B cell (primary cell): ENCODE measurements around the gene ALX3.

ENCODE experiments used
- CTCF ChIP-seq: fragments of 200-600 bp; IDR thresholded peaks from one replicate; pipeline ENCODE4 v1.8.0; 2022; ENCODE audit warnings: antibody characterized with exemption, mild to moderate bottlenecking
- EZH2 ChIP-seq: IDR thresholded peaks from 2 replicates; pipeline ENCODE4 v1.6.1; 2012; ENCODE audit warnings: borderline replicate concordance, low read depth, mild to moderate bottlenecking, moderate library complexity, low read length; ENCODE audit not compliant: insufficient read depth, poor library complexity, severe bottlenecking

DNA sequence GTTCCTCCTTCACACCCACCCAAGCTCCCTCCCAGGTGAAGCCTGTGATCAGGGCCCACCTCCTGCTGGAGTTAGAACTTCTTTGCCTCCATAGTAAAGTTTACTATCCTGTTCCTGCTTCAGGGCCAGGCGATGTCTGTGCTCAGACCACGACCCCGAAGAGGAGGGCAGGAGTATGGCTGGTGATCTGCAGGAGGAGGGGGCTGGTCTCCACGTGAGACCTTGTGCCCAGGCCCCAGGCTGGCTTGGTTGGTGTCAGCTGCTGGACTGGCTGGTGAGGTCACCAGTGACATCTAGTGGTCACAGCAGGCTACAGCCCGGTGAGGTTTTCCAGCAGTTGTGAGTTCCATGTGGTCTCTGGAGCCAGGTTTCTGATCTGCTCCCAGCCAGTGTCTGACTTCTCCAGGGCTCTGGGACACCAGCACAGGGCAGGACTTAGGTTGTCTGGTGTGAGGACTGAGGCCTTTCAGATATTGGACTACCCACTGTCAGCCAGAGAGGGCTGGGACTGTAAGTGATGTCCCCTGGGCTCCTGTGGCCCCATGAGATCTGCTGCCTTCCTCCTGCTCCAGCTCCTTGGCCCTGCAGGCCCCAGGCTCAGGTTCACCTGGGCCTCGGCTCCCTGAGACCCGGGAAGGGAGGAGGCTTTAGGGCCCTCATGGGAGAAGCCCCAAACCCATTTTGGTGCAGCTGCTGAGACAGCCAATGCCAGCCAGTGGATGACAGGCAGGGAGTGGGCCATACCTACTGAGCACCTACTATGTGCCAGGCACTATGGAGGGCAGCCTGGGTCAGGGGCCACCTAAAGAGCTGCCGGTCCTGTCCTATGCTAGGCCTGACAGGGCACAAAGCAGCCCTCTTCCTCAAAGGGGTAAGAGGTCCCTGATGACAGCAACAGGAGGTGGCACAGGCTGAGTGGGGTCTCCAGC, 35.8 kb upstream of the ALX3 start:
- TF ChIP-seq CTCF (peak; percentile 93), EZH2 (no peak)
